GM12878 (cell line): Measurements from ENCODE around the gene FKBP1B. TPM values are rescaled to one million over a fixed set of nuclear protein-coding genes. Genes with fewer than 3 reads are reported as not detected.

Experiments
- ATAC-seq: fragments of 200-7000 bp; cut with Tn5 transposase; 3 replicates; pipeline ENCODE4 v1.9.1; 2020; ENCODE audit warnings: mild to moderate bottlenecking, moderate library complexity
- BruUV-seq: library from RNA; stranded (reverse); fragments of 400-500 nt; replicated peaks from 2 replicates; lab custom pipeline; 2021; lab: Mats Ljungman, UMichigan
- CTCF ChIA-PET: fragments of 300-600 bp; sonication (Branson Sonifier 250); formaldehyde crosslinking; extraction: SDS; loops from one replicate; lab custom pipeline; 2021; ENCODE audit warnings: inconsistent platforms; lab: Yijun Ruan, JAX
- POLR2A ChIA-PET: fragments of 350-600 bp; formaldehyde crosslinking; extraction: SDS; loops from one replicate; lab custom pipeline; 2021; ENCODE audit warnings: inconsistent platforms; lab: Charles Lee
- RAD21 ChIA-PET: fragments of 300-600 bp; sonication (Branson Sonifier 250); formaldehyde crosslinking; loops from one replicate; lab custom pipeline; 2023; ENCODE audit warnings: antibody characterized with exemption; ENCODE audit not compliant: unreplicated experiment; lab: Charles Lee
- SMC1A ChIA-PET: fragments of 300-600 bp; sonication (Branson Sonifier 250); formaldehyde crosslinking; loops from one replicate; lab custom pipeline; 2023; ENCODE audit not compliant: unreplicated experiment, uncharacterized antibody; lab: Charles Lee
- DNase-seq: peaks from one replicate; pipeline ENCODE4 v3.0.0-alpha.2; 2011; ENCODE audit warnings: low read depth, low spot score
- FAIRE-seq: peaks from 3 replicates; lab custom pipeline; 2011; peaks lifted over from hg19 to GRCh38; lab: Jason Lieb, UNC
- H2AFZ ChIP-seq: 2 replicates; pipeline ENCODE4 v1.6.0; 2011; ENCODE audit warnings: low read depth, low read length, control low read depth; ENCODE audit not compliant: control insufficient read depth
- H3K27ac ChIP-seq: 2 replicates; pipeline ENCODE4 v1.5.1; 2011; ENCODE audit warnings: control low read depth; ENCODE audit not compliant: control insufficient read depth, insufficient read depth
- H3K27me3 ChIP-seq, 2 experiments: replicated peaks in 1 of 2; 2 replicates each; pipeline versions ENCODE4 v1.6.0 to v1.6.1; 2011; ENCODE audit warnings: low read length in 1 of 2; ENCODE audit not compliant: control insufficient read depth in 2 of 2, insufficient read depth in 2 of 2
- H3K36me3 ChIP-seq, 2 experiments: 2 replicates each; pipeline ENCODE4 v1.5.1; 2011; ENCODE audit warnings: low read length in 1 of 2; ENCODE audit not compliant: control insufficient read depth in 2 of 2, insufficient read depth in 2 of 2
- H3K4me1 ChIP-seq: 2 replicates; pipeline ENCODE4 v1.6.1; 2011; ENCODE audit warnings: mild to moderate bottlenecking, low read length, moderate library complexity, mixed read lengths; ENCODE audit not compliant: control insufficient read depth, insufficient read depth
- H3K4me2 ChIP-seq: 2 replicates; pipeline ENCODE4 v1.6.0; 2011; ENCODE audit warnings: control low read depth; ENCODE audit not compliant: control insufficient read depth, insufficient read depth
- H3K4me3 ChIP-seq: fragments of 200-600 bp; sonication (generic); 2 replicates; pipeline ENCODE4 v1.5.1; 2016
- H3K79me2 ChIP-seq: 2 replicates; pipeline ENCODE4 v1.6.0; 2011; ENCODE audit warnings: low read length; ENCODE audit not compliant: control insufficient read depth, insufficient read depth
- H3K9ac ChIP-seq: 2 replicates; pipeline ENCODE4 v1.8.0; 2011; ENCODE audit warnings: low read length, control low read depth, mixed read lengths; ENCODE audit not compliant: control insufficient read depth, insufficient read depth
- H3K9me3 ChIP-seq: replicated peaks from 3 replicates; pipeline ENCODE4 v1.5.1; 2011; ENCODE audit warnings: mild to moderate bottlenecking, low read length; ENCODE audit not compliant: control insufficient read depth, insufficient read depth
- H4K20me1 ChIP-seq: 2 replicates; pipeline ENCODE4 v1.6.0; 2011; ENCODE audit not compliant: control insufficient read depth, insufficient read depth
- ATF7 ChIP-seq: fragments of 450-650 bp; IDR thresholded peaks from 2 replicates; pipeline ENCODE4 v1.6.1; 2016; ENCODE audit warnings: low read depth, mild to moderate bottlenecking
- CHD1 ChIP-seq: IDR thresholded peaks from 2 replicates; pipeline ENCODE4 v1.6.1; 2012; ENCODE audit warnings: low read depth, low read length, improper control_type of control experiment
- FOXK2 ChIP-seq: fragments of 450-650 bp; IDR thresholded peaks from 2 replicates; pipeline ENCODE4 v1.6.1; 2017; ENCODE audit warnings: mild to moderate bottlenecking, moderate library complexity
- MXI1 ChIP-seq: fragments of 150-350 bp; IDR thresholded peaks from 2 replicates; pipeline ENCODE4 v1.6.1; 2011; ENCODE audit warnings: low read depth, mild to moderate bottlenecking, inconsistent platforms, low read length, improper control_type of control experiment
- MYC ChIP-seq: IDR thresholded peaks from 2 replicates; pipeline ENCODE4 v1.6.1; 2011; ENCODE audit warnings: mild to moderate bottlenecking, low read length, moderate library complexity, inconsistent platforms; ENCODE audit not compliant: insufficient read depth, insufficient replicate concordance, insufficient read length, severe bottlenecking
- TCF3 ChIP-seq: IDR thresholded peaks from 2 replicates; pipeline ENCODE4 v1.6.1; 2012; ENCODE audit warnings: low read depth, mild to moderate bottlenecking, low read length, borderline replicate concordance; ENCODE audit not compliant: insufficient read depth
- WGBS: methylation state at CpG from one replicate; pipeline ENCODE4 v1.1.6; 2016; ENCODE audit warnings: low lambda C conversion rate; ENCODE audit not compliant: insufficient replicate concordance, insufficient coverage; ENCODE audit errors: missing lambda C conversion rate; 5-methylcytosine and 5-hydroxymethylcytosine counted together
- in situ Hi-C: fragments of 300-500 bp; cut with MboI; formaldehyde crosslinking; loops from 9 replicates; pipeline ENCODE4 v1.14.3; 2018; ENCODE audit warnings: mixed read lengths
- intact Hi-C: fragments of 100-400 bp; cut with micrococcal nuclease; formaldehyde crosslinking; loops from one replicate; pipeline ENCODE4 v1.14.2; 2022; ENCODE audit not compliant: unreplicated experiment
- polyA plus RNA-seq, 11 experiments: library from polyadenylated mRNA; depleted of rRNA in 4 of 11; unstranded in 6 of 11; stranded (reverse) in 5 of 11; fragments of >200 nt; fragmentation: Nextera tagmentation in 4 of 11; fragmentation: Illumina TruSeq in 1 of 11; extraction: Ambion mirVana in 4 of 11; extraction: Trizol in 1 of 11; gene quantifications; 1 replicate in 1 of 11; 2 replicates in 10 of 11; pipeline versions ENCODE4 v1.2.1 to v1.2.3, GENCODE V29; 2011 to 2016; ENCODE audit warnings: inconsistent platforms in 2 of 11, missing spikeins in 2 of 11, low read depth in 1 of 11
- total RNA-seq, 4 experiments: library from RNA; depleted of rRNA in 3 of 4; stranded (reverse); fragments of >200 nt in 3 of 4; fragmentation: Illumina TruSeq in 1 of 4; extraction: Trizol in 1 of 4; gene quantifications; 2 replicates each; pipeline versions ENCODE4 v1.2.1 to v1.2.3, GENCODE V29; 2013 to 2021
- TF ChIP-seq, protein P1 (sequence below): fragments of 450-650 bp; formaldehyde crosslinking; IDR thresholded peaks from 2 replicates; pipeline ENCODE4 v1.5.0; 2022; ENCODE audit warnings: mild to moderate bottlenecking, missing genetic modification characterization
- TF ChIP-seq, protein P2 (sequence below): fragments of 450-650 bp; IDR thresholded peaks from 2 replicates; pipeline ENCODE4 v1.6.1; 2017; ENCODE audit warnings: mild to moderate bottlenecking

The FKBP1B gene
- total and polyA plus RNA-seq, 10 of the 15 experiments (the other 5 are each of a cell fraction or from before 2014, with no cell fraction given), result 0.18 to 0.53 (median 0.24) TPM

DNA sequence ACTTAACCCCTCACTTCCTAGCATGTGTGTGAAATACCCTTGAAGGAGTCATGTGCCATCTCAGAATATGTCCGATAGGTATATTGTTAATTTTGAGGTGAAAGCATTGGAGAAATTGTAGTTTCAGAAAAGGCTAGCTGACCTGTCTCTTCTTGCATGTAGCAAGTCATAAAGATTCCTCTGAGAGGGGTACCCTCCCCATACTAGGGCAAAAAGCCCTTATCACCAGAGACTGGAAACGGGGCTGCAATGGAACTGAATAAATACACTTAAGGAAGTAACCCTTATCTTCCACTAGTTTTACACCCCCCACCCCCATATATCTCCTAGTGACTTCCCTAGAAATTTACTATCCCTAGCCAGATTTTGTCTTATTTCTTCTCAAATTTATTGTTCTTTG, 28.3 kb downstream of the FKBP1B start:
- TF ChIP-seq CHD1 (no peak), TCF3 (no peak), MXI1 (no peak), MYC (no peak), ATF7 (no peak)
- SMC1A ChIA-PET, result interaction anchor here (0.5 to 4.0 kb wide), 4 partner anchors 150 to 253 kb away, joined by 3 to 24 read pairs (median 4); partner anchors contain the start of gene ATAD2B
- WGBS, result 98% methylated on average over 2 of the region's 2 CpGs
- CTCF ChIA-PET, result interaction anchor here (0.6 to 3.8 kb wide), 3 partner anchors 10 to 283 kb away, joined by 3 to 34 read pairs (median 4); partner anchors contain the start of gene ATAD2B
- POLR2A ChIA-PET, result interaction anchor here (0.7 to 1.5 kb wide), 3 partner anchors 12 to 108 kb away, joined by 3 to 6 read pairs (median 3); no protein-coding TSS in a partner anchor
- Histone ChIP-seq H3K9me3 (no peaks in the 10 kb centered on the region; the same call in 2 of the 3 replicates), H4K20me1 (no peaks in the 10 kb centered on the region), H3K4me1 (peaks cover 9% of the 10 kb centered on the region), H3K9ac (peak overlapping the region; percentile 79), H3K27ac (no peak overlapping the region), H2AFZ (no peak overlapping the region; the same call in 1 of the 2 replicates), H3K4me2 (peak overlapping the region; percentile 87), H3K36me3 (no peaks in the 10 kb centered on the region; a peak in 2 of 4 replicates), H3K27me3 (no peaks in the 10 kb centered on the region), H3K4me3 (peak overlapping the region; percentile 89; the same call in 1 of the 2 replicates), H3K79me2 (peaks cover 22% of the 10 kb centered on the region)
- FAIRE-seq (no peak), DNase-seq (no peak), ATAC-seq (no peak)
- RAD21 ChIA-PET, result interaction anchor here (2.6 kb wide), 1 partner anchor 253 kb away, joined by 16 read pairs; no protein-coding TSS in a partner anchor
- intact Hi-C loops, result loop anchor here (2.0 kb wide), 1 partner anchor 151 kb away; the partner anchor contains the start of gene ATAD2B
- BruUV-seq, result TSS peak; percentile 31
- in situ Hi-C loops, result no loop called here

DNA sequence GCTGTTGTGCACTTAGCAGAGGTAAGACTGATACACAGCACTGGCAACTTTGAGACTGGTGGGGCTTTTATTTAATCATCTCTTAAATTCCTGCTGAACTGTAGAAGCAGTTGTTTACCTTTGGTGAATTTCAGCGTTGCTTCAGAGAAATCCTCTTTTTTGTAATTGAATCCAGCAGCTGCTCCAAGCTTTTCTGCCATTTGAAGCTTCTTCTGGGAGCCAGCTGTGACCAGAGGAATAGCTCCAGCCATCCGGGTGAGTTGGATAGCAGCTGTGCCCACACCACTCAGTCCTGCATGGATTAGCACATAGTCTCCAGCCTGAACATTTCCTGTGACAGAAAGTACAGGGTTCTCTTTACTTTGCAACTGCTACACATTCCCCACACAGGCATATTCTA, 31.2 kb downstream of the FKBP1B start:
- Histone ChIP-seq H3K4me1 (peaks cover 12% of the 10 kb centered on the region), H3K9ac (no peak overlapping the region), H3K4me2 (no peak overlapping the region), H3K27me3 (no peaks in the 10 kb centered on the region), H3K27ac (no peak overlapping the region), H3K36me3 (no peaks in the 10 kb centered on the region; a peak in 2 of 4 replicates), H3K79me2 (peaks cover 4% of the 10 kb centered on the region), H3K4me3 (no peak overlapping the region), H3K9me3 (no peaks in the 10 kb centered on the region; the same call in 2 of the 3 replicates), H4K20me1 (no peaks in the 10 kb centered on the region), H2AFZ (no peak overlapping the region)
- DNase-seq (no peak), ATAC-seq (no peak), FAIRE-seq (no peak)
- in situ Hi-C loops (no loop called here), intact Hi-C loops (loop anchor here (5.0 kb wide), 1 partner anchor 302 kb away; no protein-coding TSS in a partner anchor)
- 100% methylated on average over 2 of the region's 2 CpGs for WGBS
- ChIA-PET CTCF (interaction anchor here (5.2 kb wide), 1 partner anchor 255 kb away, joined by 105 read pairs; no protein-coding TSS in a partner anchor), RAD21 (no interaction called here), SMC1A (interaction anchor here (2.3 kb wide), 1 partner anchor 256 kb away, joined by 7 read pairs; no protein-coding TSS in a partner anchor), POLR2A (interaction anchor here (0.5 to 0.7 kb wide), 3 partner anchors 153 to 786 kb away, joined by 3 read pairs; partner anchors contain the start of gene ATAD2B)
- BruUV-seq, result no TSS peak
- TF ChIP-seq, protein P1, sequence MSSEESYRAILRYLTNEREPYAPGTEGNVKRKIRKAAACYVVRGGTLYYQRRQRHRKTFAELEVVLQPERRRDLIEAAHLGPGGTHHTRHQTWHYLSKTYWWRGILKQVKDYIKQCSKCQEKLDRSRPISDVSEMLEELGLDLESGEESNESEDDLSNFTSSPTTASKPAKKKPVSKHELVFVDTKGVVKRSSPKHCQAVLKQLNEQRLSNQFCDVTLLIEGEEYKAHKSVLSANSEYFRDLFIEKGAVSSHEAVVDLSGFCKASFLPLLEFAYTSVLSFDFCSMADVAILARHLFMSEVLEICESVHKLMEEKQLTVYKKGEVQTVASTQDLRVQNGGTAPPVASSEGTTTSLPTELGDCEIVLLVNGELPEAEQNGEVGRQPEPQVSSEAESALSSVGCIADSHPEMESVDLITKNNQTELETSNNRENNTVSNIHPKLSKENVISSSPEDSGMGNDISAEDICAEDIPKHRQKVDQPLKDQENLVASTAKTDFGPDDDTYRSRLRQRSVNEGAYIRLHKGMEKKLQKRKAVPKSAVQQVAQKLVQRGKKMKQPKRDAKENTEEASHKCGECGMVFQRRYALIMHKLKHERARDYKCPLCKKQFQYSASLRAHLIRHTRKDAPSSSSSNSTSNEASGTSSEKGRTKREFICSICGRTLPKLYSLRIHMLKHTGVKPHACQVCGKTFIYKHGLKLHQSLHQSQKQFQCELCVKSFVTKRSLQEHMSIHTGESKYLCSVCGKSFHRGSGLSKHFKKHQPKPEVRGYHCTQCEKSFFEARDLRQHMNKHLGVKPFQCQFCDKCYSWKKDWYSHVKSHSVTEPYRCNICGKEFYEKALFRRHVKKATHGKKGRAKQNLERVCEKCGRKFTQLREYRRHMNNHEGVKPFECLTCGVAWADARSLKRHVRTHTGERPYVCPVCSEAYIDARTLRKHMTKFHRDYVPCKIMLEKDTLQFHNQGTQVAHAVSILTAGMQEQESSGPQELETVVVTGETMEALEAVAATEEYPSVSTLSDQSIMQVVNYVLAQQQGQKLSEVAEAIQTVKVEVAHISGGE (CRISPR knock-in tag), result no peak
- no peak for TF ChIP-seq FOXK2
- TF ChIP-seq, protein P2, sequence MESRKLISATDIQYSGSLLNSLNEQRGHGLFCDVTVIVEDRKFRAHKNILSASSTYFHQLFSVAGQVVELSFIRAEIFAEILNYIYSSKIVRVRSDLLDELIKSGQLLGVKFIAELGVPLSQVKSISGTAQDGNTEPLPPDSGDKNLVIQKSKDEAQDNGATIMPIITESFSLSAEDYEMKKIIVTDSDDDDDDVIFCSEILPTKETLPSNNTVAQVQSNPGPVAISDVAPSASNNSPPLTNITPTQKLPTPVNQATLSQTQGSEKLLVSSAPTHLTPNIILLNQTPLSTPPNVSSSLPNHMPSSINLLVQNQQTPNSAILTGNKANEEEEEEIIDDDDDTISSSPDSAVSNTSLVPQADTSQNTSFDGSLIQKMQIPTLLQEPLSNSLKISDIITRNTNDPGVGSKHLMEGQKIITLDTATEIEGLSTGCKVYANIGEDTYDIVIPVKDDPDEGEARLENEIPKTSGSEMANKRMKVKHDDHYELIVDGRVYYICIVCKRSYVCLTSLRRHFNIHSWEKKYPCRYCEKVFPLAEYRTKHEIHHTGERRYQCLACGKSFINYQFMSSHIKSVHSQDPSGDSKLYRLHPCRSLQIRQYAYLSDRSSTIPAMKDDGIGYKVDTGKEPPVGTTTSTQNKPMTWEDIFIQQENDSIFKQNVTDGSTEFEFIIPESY, result no peak
